ENCODE measurements around the gene KNTC1. TPM values are rescaled to one million over a fixed set of nuclear protein-coding genes. Genes with fewer than 3 reads are reported as not detected.
"Not testable (repeated sequence)": the region's sequence is repeated elsewhere in the genome, so short reads cannot be mapped to it uniquely, and the experiment has no call there.

KNTC1 gene
- total RNA-seq, 1 experiment from 2014 or later: 65.9 TPM

DNA sequence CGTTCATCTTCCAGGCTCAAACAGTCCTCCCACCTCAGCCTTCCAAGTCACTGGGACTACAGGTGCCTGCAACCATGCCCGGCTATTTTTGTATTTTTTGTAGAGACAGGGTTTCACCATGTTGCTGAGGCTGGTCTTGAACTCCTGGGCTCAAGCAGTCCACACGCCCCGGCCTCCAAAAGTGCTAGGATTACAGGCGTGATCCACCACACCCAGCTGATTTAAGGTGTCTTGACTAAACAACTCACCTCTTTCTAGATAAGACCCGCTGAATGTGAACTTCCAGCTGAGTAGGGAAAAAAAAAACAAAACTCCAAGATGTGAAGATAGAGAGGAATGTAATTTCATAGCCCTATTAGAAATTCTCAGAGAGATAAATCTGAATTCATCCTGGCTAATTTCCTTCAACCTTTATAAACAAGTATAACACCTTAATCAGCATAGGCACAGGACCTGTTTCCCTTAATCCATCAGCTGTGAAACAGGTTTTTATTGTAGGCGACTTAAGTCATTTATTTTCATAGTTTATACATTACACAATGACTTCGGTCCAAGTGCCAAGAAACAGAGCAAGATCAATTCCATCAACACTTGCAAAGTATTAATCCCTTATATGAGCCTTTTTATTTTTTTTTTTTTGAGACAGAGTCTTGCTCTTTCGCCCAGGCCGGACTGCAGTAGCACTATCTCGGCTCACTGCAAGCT lies 124.6 kb downstream of the KNTC1 start:
- H3K27ac ChIP-seq (ENCODE audit: low read length): no peak overlapping the region
- no peaks in the 10 kb centered on the region for H3K36me3 ChIP-seq (ENCODE audit: insufficient read depth, low read length)
- H3K79me2 ChIP-seq (ENCODE audit: low read length): no peaks in the 10 kb centered on the region
- H3K9ac ChIP-seq (ENCODE audit: low read length): no peak overlapping the region
- H3K27me3 ChIP-seq (ENCODE audit: low read length): no peaks in the 10 kb centered on the region
- H2AFZ ChIP-seq (ENCODE audit: low read length): no peak overlapping the region
- no peaks in the 10 kb centered on the region for H4K20me1 ChIP-seq (ENCODE audit: insufficient read depth, low read depth, low read length)
- H3K4me2 ChIP-seq (ENCODE audit: low read depth, low read length, poor library complexity, severe bottlenecking): no peak overlapping the region
- no peaks in the 10 kb centered on the region for H3K9me3 ChIP-seq (ENCODE audit: low read length)
- DNase-seq: no peak
- no peaks in the 10 kb centered on the region for H3K4me1 ChIP-seq (ENCODE audit: low read length)
- no peak overlapping the region for H3K4me3 ChIP-seq (ENCODE audit: low read length)
- no peaks in the 10 kb centered on the region for H3K9me2 ChIP-seq (replicated peaks; ENCODE audit: insufficient read depth, low read length)

DNA sequence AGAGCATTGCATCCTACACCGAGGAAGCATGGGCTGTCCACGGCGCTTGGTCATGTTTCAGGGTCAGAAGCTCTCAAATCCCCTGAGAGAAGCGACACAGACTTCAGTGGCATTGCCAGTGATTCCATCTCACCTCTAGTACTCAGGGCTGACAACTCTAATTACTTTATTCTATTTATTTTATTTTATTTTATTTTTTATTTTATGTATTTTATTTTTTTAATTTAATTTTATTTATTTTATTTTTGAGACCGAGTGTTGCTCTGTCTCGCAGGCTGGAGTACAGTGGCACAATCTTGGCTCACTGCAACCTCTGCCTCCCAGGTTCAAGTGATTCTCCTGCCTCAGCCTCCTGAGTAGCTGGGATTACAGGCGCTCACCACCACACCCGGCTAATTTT lies 126.2 kb downstream of the KNTC1 start:
- not testable (repeated sequence) for H2AFZ ChIP-seq (ENCODE audit: low read length); DNase-seq; H3K27ac ChIP-seq (ENCODE audit: low read length); H3K9me2 ChIP-seq (replicated peaks; ENCODE audit: insufficient read depth, low read length); H3K4me1 ChIP-seq (ENCODE audit: low read length); H3K27me3 ChIP-seq (ENCODE audit: low read length); H3K9me3 ChIP-seq (ENCODE audit: low read length); H3K36me3 ChIP-seq (ENCODE audit: insufficient read depth, low read length); H4K20me1 ChIP-seq (ENCODE audit: insufficient read depth, low read depth, low read length); H3K4me3 ChIP-seq (ENCODE audit: low read length); H3K9ac ChIP-seq (ENCODE audit: low read length); H3K4me2 ChIP-seq (ENCODE audit: low read depth, low read length, poor library complexity, severe bottlenecking); H3K79me2 ChIP-seq (ENCODE audit: low read length)

DNA sequence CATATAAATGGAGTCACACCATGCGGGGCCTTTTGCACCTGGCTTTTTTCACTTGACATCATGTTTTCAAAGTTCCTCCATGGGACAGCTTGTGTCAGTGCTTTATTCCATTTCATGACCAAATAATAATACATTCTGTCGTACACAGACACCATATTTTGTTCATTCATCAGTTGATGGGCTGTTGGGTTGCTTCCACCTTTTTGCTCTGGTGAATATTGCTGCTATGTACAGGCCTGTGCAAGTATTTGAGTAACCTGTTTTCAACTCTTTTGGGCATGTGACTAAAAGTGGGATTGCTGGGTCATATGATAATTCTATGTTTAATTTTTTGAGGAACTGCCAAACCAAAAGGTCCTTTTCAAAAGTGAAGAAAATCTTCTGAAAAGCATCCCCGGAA lies 129.2 kb downstream of the KNTC1 start:
- DNase-seq: no peak
- Histone ChIP-seq H2AFZ (ENCODE audit: low read length) (no peak overlapping the region), H3K9ac (ENCODE audit: low read length) (no peak overlapping the region), H3K27ac (ENCODE audit: low read length) (no peak overlapping the region), H3K4me2 (ENCODE audit: low read depth, low read length, poor library complexity, severe bottlenecking) (no peak overlapping the region), H3K27me3 (ENCODE audit: low read length) (no peaks in the 10 kb centered on the region), H3K36me3 (ENCODE audit: insufficient read depth, low read length) (no peaks in the 10 kb centered on the region), H4K20me1 (ENCODE audit: insufficient read depth, low read depth, low read length) (no peaks in the 10 kb centered on the region), H3K9me3 (ENCODE audit: low read length) (no peaks in the 10 kb centered on the region), H3K9me2 (replicated peaks; ENCODE audit: insufficient read depth, low read length) (no peaks in the 10 kb centered on the region), H3K4me3 (ENCODE audit: low read length) (no peak overlapping the region), H3K4me1 (ENCODE audit: low read length) (no peaks in the 10 kb centered on the region), H3K79me2 (ENCODE audit: low read length) (no peaks in the 10 kb centered on the region)

- no peaks in the 10 kb centered on the region for H4K20me1 ChIP-seq (ENCODE audit: insufficient read depth, low read depth, low read length)
Observed at GRCh38 chr12:122659579-122659978, 132.5 kb downstream of the KNTC1 start.

GRCh38 chr12:122661246-122661645 lies 134.2 kb downstream of the KNTC1 start:
- Histone ChIP-seq H3K27me3 (ENCODE audit: low read length) (no peaks in the 10 kb centered on the region), H3K4me2 (ENCODE audit: low read depth, low read length, poor library complexity, severe bottlenecking) (no peak overlapping the region), H3K4me3 (ENCODE audit: low read length) (no peak overlapping the region), H3K9me2 (replicated peaks; ENCODE audit: insufficient read depth, low read length) (no peaks in the 10 kb centered on the region), H4K20me1 (ENCODE audit: insufficient read depth, low read depth, low read length) (no peaks in the 10 kb centered on the region), H3K79me2 (ENCODE audit: low read length) (no peaks in the 10 kb centered on the region), H3K27ac (ENCODE audit: low read length) (no peak overlapping the region), H2AFZ (ENCODE audit: low read length) (no peak overlapping the region), H3K9ac (ENCODE audit: low read length) (no peak overlapping the region), H3K9me3 (ENCODE audit: low read length) (no peaks in the 10 kb centered on the region), H3K36me3 (ENCODE audit: insufficient read depth, low read length) (no peaks in the 10 kb centered on the region), H3K4me1 (ENCODE audit: low read length) (no peaks in the 10 kb centered on the region)
- no peak for DNase-seq

More at GRCh38 chr12:122659579-122659978, 132.5 kb downstream of the KNTC1 start:
- no peaks in the 10 kb centered on the region for H3K27me3 ChIP-seq (ENCODE audit: low read length)
- DNase-seq: no peak
- H3K4me2 ChIP-seq (ENCODE audit: low read depth, low read length, poor library complexity, severe bottlenecking): no peak overlapping the region
- no peak overlapping the region for H3K27ac ChIP-seq (ENCODE audit: low read length)
- H3K36me3 ChIP-seq (ENCODE audit: insufficient read depth, low read length): no peaks in the 10 kb centered on the region
- no peaks in the 10 kb centered on the region for H3K79me2 ChIP-seq (ENCODE audit: low read length)
- no peaks in the 10 kb centered on the region for H3K4me1 ChIP-seq (ENCODE audit: low read length)
- H3K9me2 ChIP-seq (replicated peaks; ENCODE audit: insufficient read depth, low read length): no peaks in the 10 kb centered on the region
- no peaks in the 10 kb centered on the region for H3K9me3 ChIP-seq (ENCODE audit: low read length)
- no peak overlapping the region for H3K4me3 ChIP-seq (ENCODE audit: low read length)
- H3K9ac ChIP-seq (ENCODE audit: low read length): no peak overlapping the region
- H2AFZ ChIP-seq (ENCODE audit: low read length): no peak overlapping the region

DNA sequence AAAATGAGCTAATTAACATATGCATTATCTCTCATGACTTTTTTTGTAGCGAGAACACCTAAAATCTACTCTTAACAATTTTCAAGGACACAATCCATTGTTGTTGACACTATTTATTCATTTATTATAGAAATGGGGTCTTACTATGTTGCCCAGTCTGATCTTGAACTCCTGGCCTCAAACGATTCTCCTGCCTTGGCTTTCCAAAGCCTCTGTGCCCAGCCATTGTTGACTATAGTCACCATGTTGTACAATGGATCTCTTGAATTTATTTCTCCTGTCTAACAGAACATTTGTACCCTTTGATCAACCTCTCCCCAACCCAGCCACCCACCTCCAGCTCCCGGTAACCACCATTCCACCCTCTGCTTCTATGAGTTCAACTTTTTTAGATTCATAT lies 134.9 kb downstream of the KNTC1 start:
- no peak overlapping the region for H3K27ac ChIP-seq (ENCODE audit: low read length)
- DNase-seq: no peak
- no peak overlapping the region for H3K4me3 ChIP-seq (ENCODE audit: low read length)
- no peaks in the 10 kb centered on the region for H3K9me3 ChIP-seq (ENCODE audit: low read length)
- no peaks in the 10 kb centered on the region for H3K27me3 ChIP-seq (ENCODE audit: low read length)
- H2AFZ ChIP-seq (ENCODE audit: low read length): no peak overlapping the region
- H3K9me2 ChIP-seq (replicated peaks; ENCODE audit: insufficient read depth, low read length): no peaks in the 10 kb centered on the region
- no peaks in the 10 kb centered on the region for H3K4me1 ChIP-seq (ENCODE audit: low read length)
- H3K79me2 ChIP-seq (ENCODE audit: low read length): no peaks in the 10 kb centered on the region
- H3K9ac ChIP-seq (ENCODE audit: low read length): no peak overlapping the region
- no peak overlapping the region for H3K4me2 ChIP-seq (ENCODE audit: low read depth, low read length, poor library complexity, severe bottlenecking)
- no peaks in the 10 kb centered on the region for H4K20me1 ChIP-seq (ENCODE audit: insufficient read depth, low read depth, low read length)
- H3K36me3 ChIP-seq (ENCODE audit: insufficient read depth, low read length): no peaks in the 10 kb centered on the region

DNA sequence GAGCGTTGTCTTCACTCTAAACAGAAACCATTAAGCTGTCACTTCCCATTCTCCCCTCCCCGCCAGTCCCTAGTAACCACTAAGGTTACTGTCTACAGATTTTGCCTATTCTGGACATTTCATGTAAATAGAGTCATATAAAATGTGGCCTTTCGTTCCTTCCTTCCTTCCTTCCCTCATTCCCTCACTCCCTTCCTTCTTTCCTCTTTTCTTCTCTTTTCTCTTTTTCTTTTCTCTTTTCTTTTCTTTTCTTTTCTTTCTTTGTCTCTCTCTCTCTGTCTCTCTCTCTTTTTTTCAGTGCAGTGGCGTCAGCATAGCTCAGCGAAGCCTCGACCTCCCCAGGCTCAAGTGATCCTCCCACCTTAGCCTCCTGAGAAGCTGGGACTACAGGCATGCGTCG lies 138.3 kb downstream of the KNTC1 start:
- Histone ChIP-seq H3K27me3 (ENCODE audit: low read length) (no peaks in the 10 kb centered on the region), H3K9ac (ENCODE audit: low read length) (no peak overlapping the region), H4K20me1 (ENCODE audit: insufficient read depth, low read depth, low read length) (no peaks in the 10 kb centered on the region), H3K79me2 (ENCODE audit: low read length) (no peaks in the 10 kb centered on the region), H3K9me2 (replicated peaks; ENCODE audit: insufficient read depth, low read length) (no peaks in the 10 kb centered on the region), H3K4me3 (ENCODE audit: low read length) (no peak overlapping the region), H2AFZ (ENCODE audit: low read length) (no peak overlapping the region), H3K4me2 (ENCODE audit: low read depth, low read length, poor library complexity, severe bottlenecking) (no peak overlapping the region), H3K9me3 (ENCODE audit: low read length) (no peaks in the 10 kb centered on the region), H3K4me1 (ENCODE audit: low read length) (peaks cover 4% of the 10 kb centered on the region), H3K36me3 (ENCODE audit: insufficient read depth, low read length) (no peaks in the 10 kb centered on the region), H3K27ac (ENCODE audit: low read length) (no peak overlapping the region)
- DNase-seq: no peak

- H2AFZ ChIP-seq (ENCODE audit: low read length): no peak overlapping the region
Observed at GRCh38 chr12:122665759-122666158, 138.7 kb downstream of the KNTC1 start.

More at GRCh38 chr12:122665759-122666158, 138.7 kb downstream of the KNTC1 start:
- Histone ChIP-seq H3K9ac (ENCODE audit: low read length) (no peak overlapping the region), H3K4me1 (ENCODE audit: low read length) (peaks cover 4% of the 10 kb centered on the region), H3K9me2 (replicated peaks; ENCODE audit: insufficient read depth, low read length) (no peaks in the 10 kb centered on the region), H3K9me3 (ENCODE audit: low read length) (no peaks in the 10 kb centered on the region), H3K36me3 (ENCODE audit: insufficient read depth, low read length) (no peaks in the 10 kb centered on the region), H3K4me3 (ENCODE audit: low read length) (no peak overlapping the region), H3K27me3 (ENCODE audit: low read length) (no peaks in the 10 kb centered on the region), H3K79me2 (ENCODE audit: low read length) (no peaks in the 10 kb centered on the region), H3K27ac (ENCODE audit: low read length) (no peak overlapping the region), H3K4me2 (ENCODE audit: low read depth, low read length, poor library complexity, severe bottlenecking) (no peak overlapping the region), H4K20me1 (ENCODE audit: insufficient read depth, low read depth, low read length) (no peaks in the 10 kb centered on the region)
- no peak for DNase-seq
